HepG2 (cell line): ENCODE measurements around the gene KLC4. TPM values are rescaled to one million over a fixed set of nuclear protein-coding genes. Genes with fewer than 3 reads are reported as not detected.
A peak's percentile ranks its signal among the peaks of the same experiment; 100 is the strongest.

Experiments used
- ARNT2 ChIP-seq: sonication (generic); formaldehyde crosslinking; IDR thresholded peaks from 2 replicates; pipeline ENCODE4 v1.8.0; 2022; ENCODE audit warnings: mild to moderate bottlenecking, low read depth, missing genetic modification reagents, moderate library complexity
- CAMTA2 ChIP-seq: sonication (generic); formaldehyde crosslinking; IDR thresholded peaks from 2 replicates; pipeline ENCODE4 v1.4.0; 2020; ENCODE audit warnings: mild to moderate bottlenecking, missing genetic modification reagents, borderline replicate concordance
- ERF ChIP-seq: IDR thresholded peaks from 2 replicates; pipeline ENCODE4 v1.6.1; 2018; ENCODE audit warnings: missing biosample characterization, missing genetic modification reagents
- KAT7 ChIP-seq: IDR thresholded peaks from 2 replicates; pipeline ENCODE4 v1.6.1; 2018; ENCODE audit warnings: borderline replicate concordance, missing compliant biosample characterization
- MAFG ChIP-seq: sonication (generic); formaldehyde crosslinking; IDR thresholded peaks from 2 replicates; pipeline ENCODE4 v1.5.1; 2020; ENCODE audit warnings: mild to moderate bottlenecking, missing genetic modification reagents
- NCOA5 ChIP-seq: sonication (generic); formaldehyde crosslinking; IDR thresholded peaks from 2 replicates; pipeline ENCODE4 v1.4.0; 2020; ENCODE audit warnings: missing genetic modification reagents
- PBX2 ChIP-seq: IDR thresholded peaks from 2 replicates; pipeline ENCODE4 v1.6.1; 2016; ENCODE audit warnings: control low read depth
- POLR2A ChIP-seq, 2 experiments: IDR thresholded peaks; 2 replicates each; pipeline ENCODE4 v1.6.1; 2011; ENCODE audit warnings: low read depth in 2 of 2, low read length in 2 of 2, mild to moderate bottlenecking in 1 of 2, moderate library complexity in 1 of 2; ENCODE audit not compliant: insufficient read depth in 1 of 2
- POLR2AphosphoS5 ChIP-seq: IDR thresholded peaks from 2 replicates; pipeline ENCODE4 v1.6.1; 2012; ENCODE audit warnings: low read depth, low read length
- POLR2G ChIP-seq: fragments of 200-400 bp; formaldehyde crosslinking; IDR thresholded peaks from 2 replicates; pipeline ENCODE4 v1.6.1; 2018; ENCODE audit warnings: mild to moderate bottlenecking, low read depth, low read length, moderate library complexity
- SIN3A ChIP-seq: IDR thresholded peaks from 2 replicates; pipeline ENCODE4 v1.6.1; 2011; ENCODE audit warnings: low read depth, mild to moderate bottlenecking, control low read depth, low read length, borderline replicate concordance
- THYN1 ChIP-seq: sonication (generic); formaldehyde crosslinking; IDR thresholded peaks from 2 replicates; pipeline ENCODE4 v1.8.1; 2023; ENCODE audit warnings: low read depth, mild to moderate bottlenecking, moderate library complexity, missing genetic modification reagents, borderline replicate concordance
- TOPORS ChIP-seq: sonication (generic); formaldehyde crosslinking; IDR thresholded peaks from 2 replicates; pipeline ENCODE4 v1.8.0; 2023; ENCODE audit warnings: mild to moderate bottlenecking, missing genetic modification reagents
- ZBTB38 ChIP-seq: sonication (generic); formaldehyde crosslinking; IDR thresholded peaks from 2 replicates; pipeline ENCODE4 v1.5.1; 2020; ENCODE audit warnings: mild to moderate bottlenecking, missing genetic modification reagents
- ZFP36 ChIP-seq: fragments of 150-350 bp; IDR thresholded peaks from 2 replicates; pipeline ENCODE4 v1.6.1; 2018; ENCODE audit warnings: borderline replicate concordance, low read length, low read depth; ENCODE audit not compliant: partially characterized antibody
- ZNF230 ChIP-seq: sonication (generic); formaldehyde crosslinking; IDR thresholded peaks from 2 replicates; pipeline ENCODE4 v1.4.0; 2020; ENCODE audit warnings: mild to moderate bottlenecking, missing genetic modification reagents
- ZNF530 ChIP-seq: sonication (generic); formaldehyde crosslinking; IDR thresholded peaks from 2 replicates; pipeline ENCODE4 v1.5.0; 2020; ENCODE audit warnings: low read depth, mild to moderate bottlenecking, missing genetic modification reagents
- ZNF543 ChIP-seq: sonication (generic); formaldehyde crosslinking; IDR thresholded peaks from 2 replicates; pipeline ENCODE4 v1.4.0; 2020; ENCODE audit warnings: mild to moderate bottlenecking, missing genetic modification reagents
- ZNF557 ChIP-seq: sonication (generic); formaldehyde crosslinking; IDR thresholded peaks from 2 replicates; pipeline ENCODE4 v1.4.0; 2020; ENCODE audit warnings: missing genetic modification reagents
- ZNF605 ChIP-seq: sonication (generic); formaldehyde crosslinking; IDR thresholded peaks from 2 replicates; pipeline ENCODE4 v1.8.0; 2022; ENCODE audit warnings: mild to moderate bottlenecking, missing genetic modification reagents
- ZNF639 ChIP-seq: conservative IDR thresholded peaks from 2 replicates; pipeline ENCODE4 v1.6.1; 2018; ENCODE audit warnings: missing genetic modification reagents
- ZNF710 ChIP-seq: sonication (generic); formaldehyde crosslinking; IDR thresholded peaks from 2 replicates; pipeline ENCODE4 v1.5.0; 2020; ENCODE audit warnings: mild to moderate bottlenecking, missing genetic modification reagents, borderline replicate concordance
- ZSCAN20 ChIP-seq: sonication (generic); formaldehyde crosslinking; IDR thresholded peaks from 2 replicates; pipeline ENCODE4 v1.4.0; 2020; ENCODE audit warnings: missing genetic modification reagents, mild to moderate bottlenecking, borderline replicate concordance
- ZSCAN31 ChIP-seq: sonication (generic); formaldehyde crosslinking; IDR thresholded peaks from 2 replicates; pipeline ENCODE4 v1.5.0; 2020; ENCODE audit warnings: low read depth, mild to moderate bottlenecking, missing genetic modification reagents
- polyA plus RNA-seq, 8 experiments: library from polyadenylated mRNA; depleted of rRNA in 3 of 8; stranded (reverse) in 7 of 8; unstranded in 1 of 8; fragments of >200 nt; fragmentation: Illumina TruSeq in 4 of 8; extraction: Trizol in 4 of 8; gene quantifications; 2 replicates each; pipeline versions ENCODE4 v1.2.1 to v1.2.3, GENCODE V29; 2011 to 2016; ENCODE audit warnings: low read depth in 4 of 8, missing spikeins in 1 of 8, mixed read lengths in 1 of 8; ENCODE audit not compliant: insufficient read depth in 1 of 8
- total RNA-seq, 5 experiments: library from RNA; depleted of rRNA; stranded (reverse); fragments of >200 nt; fragmentation: Illumina TruSeq; extraction: Trizol; gene quantifications; 2 replicates each; pipeline ENCODE4 v1.2.3, GENCODE V29; 2016; ENCODE audit warnings: low read depth in 1 of 5
- TF ChIP-seq, protein P1 (sequence below): sonication (generic); formaldehyde crosslinking; IDR thresholded peaks from 2 replicates; pipeline ENCODE4 v1.8.1; 2023; ENCODE audit warnings: mild to moderate bottlenecking, inconsistent platforms, moderate library complexity, missing genetic modification reagents, borderline replicate concordance

The KLC4 gene
- total and polyA plus RNA-seq, 2 of the 13 experiments (the other 11 are each of a cell fraction or from before 2014, with no cell fraction given), result 45.4 to 70.4 TPM

- no peak for TF ChIP-seq ZFP36
- peak; percentile 72 for TF ChIP-seq POLR2G
- TF ChIP-seq CAMTA2 (CRISPR knock-in tag), result no peak
- peak; percentile 32; the same call in 1 of the 2 replicates for TF ChIP-seq SIN3A
- no peak for TF ChIP-seq ZNF543 (CRISPR knock-in tag)
- 0 out of 2 replicates have a peak, but pooled peaks have one; percentile 41 for TF ChIP-seq ZNF230
- no peak for TF ChIP-seq ZNF710 (CRISPR knock-in tag)
- peak; percentile 22; the same call in 1 of the 2 replicates for TF ChIP-seq KAT7 (CRISPR knock-in tag)
- peak; percentile 19; the same call in 1 of the 2 replicates for TF ChIP-seq PBX2 (CRISPR knock-in tag)
- TF ChIP-seq ZNF557, result peak; percentile 79
- TF ChIP-seq ZSCAN31 (CRISPR knock-in tag), result peak; percentile 69; the same call in 1 of the 2 replicates
- TF ChIP-seq, protein P1, sequence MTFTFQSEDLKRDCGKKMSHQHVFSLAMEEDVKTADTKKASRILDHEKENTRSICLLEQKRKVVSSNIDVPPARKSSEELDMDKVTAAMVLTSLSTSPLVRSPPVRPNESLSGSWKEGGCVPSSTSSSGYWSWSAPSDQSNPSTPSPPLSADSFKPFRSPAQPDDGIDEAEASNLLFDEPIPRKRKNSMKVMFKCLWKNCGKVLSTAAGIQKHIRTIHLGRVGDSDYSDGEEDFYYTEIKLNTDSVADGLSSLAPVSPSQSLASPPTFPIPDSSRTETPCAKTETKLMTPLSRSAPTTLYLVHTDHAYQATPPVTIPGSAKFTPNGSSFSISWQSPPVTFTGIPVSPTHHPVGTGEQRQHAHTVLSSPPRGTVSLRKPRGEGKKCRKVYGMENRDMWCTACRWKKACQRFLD (CRISPR knock-in tag), result no peak
- TF ChIP-seq ERF (CRISPR knock-in tag), result peak; percentile 68; the same call in 1 of the 2 replicates
- peak; percentile 84 for TF ChIP-seq POLR2AphosphoS5
- peak; percentile 60; the same call in 1 of the 2 replicates for TF ChIP-seq ZBTB38 (CRISPR knock-in tag)
- peak; percentile 66; the same call in 1 of the 2 replicates for TF ChIP-seq ZNF605 (CRISPR knock-in tag)
- TF ChIP-seq POLR2A (IDR thresholded peaks at IDR 0.05; ENCODE audit: insufficient read depth in 1 of 2, low read depth in 2 of 2, low read length in 2 of 2), result peak; percentile 53 to 75
- TF ChIP-seq ARNT2 (CRISPR knock-in tag), result 0 out of 2 replicates have a peak, but pooled peaks have one; percentile 16
- TF ChIP-seq ZSCAN20, result 0 out of 2 replicates have a peak, but pooled peaks have one; percentile 11
- no peak for TF ChIP-seq NCOA5 (CRISPR knock-in tag)
- TF ChIP-seq ZNF530 (CRISPR knock-in tag), result no peak
- no peak for TF ChIP-seq TOPORS (CRISPR knock-in tag)
- TF ChIP-seq MAFG (CRISPR knock-in tag), result no peak
- TF ChIP-seq ZNF639 (CRISPR knock-in tag), result 0 out of 2 replicates have a peak, but pooled peaks have one; percentile 23
- TF ChIP-seq THYN1 (CRISPR knock-in tag), result no peak
These were observed 34.2 kb downstream of the KLC4 start (continued) for GRCh38 chr6:43093436-43094289.
